HEK293T (cell line): ENCODE data around the gene ZIC5.

Experiments
- CTCF ChIA-PET: fragments of 350-600 bp; formaldehyde crosslinking; extraction: SDS; loops from one replicate; lab custom pipeline; 2021; ENCODE audit warnings: antibody characterized with exemption, inconsistent platforms; lab: Yijun Ruan, JAX
- POLR2A ChIA-PET: fragments of 350-600 bp; formaldehyde crosslinking; extraction: SDS; loops from one replicate; lab custom pipeline; 2020; ENCODE audit warnings: antibody characterized with exemption, inconsistent platforms; lab: Yijun Ruan, JAX
- DNase-seq: peaks from one replicate; pipeline ENCODE4 v3.0.0; 2012; ENCODE audit warnings: mixed read lengths; ENCODE audit errors: extremely low spot score
- ARNT ChIP-seq: fragments of 450-650 bp; IDR thresholded peaks from 2 replicates; pipeline ENCODE4 v1.6.1; 2017; ENCODE audit warnings: mild to moderate bottlenecking
- BHLHE40 ChIP-seq: fragments of 450-650 bp; IDR thresholded peaks from 2 replicates; pipeline ENCODE4 v1.6.1; 2016; ENCODE audit warnings: mild to moderate bottlenecking, moderate library complexity, borderline replicate concordance
- CTBP1 ChIP-seq: fragments of 450-650 bp; IDR thresholded peaks from 2 replicates; pipeline ENCODE4 v1.6.1; 2016; ENCODE audit warnings: borderline replicate concordance
- ELF4 ChIP-seq: fragments of 450-650 bp; IDR thresholded peaks from 2 replicates; pipeline ENCODE4 v1.6.1; 2017; ENCODE audit warnings: antibody characterized with exemption
- FOXA1 ChIP-seq: fragments of 450-650 bp; IDR thresholded peaks from 2 replicates; pipeline ENCODE4 v1.6.1; 2016; ENCODE audit warnings: mild to moderate bottlenecking
- FOXK2 ChIP-seq: fragments of 450-650 bp; IDR thresholded peaks from 2 replicates; pipeline ENCODE4 v1.6.1; 2016; ENCODE audit warnings: mild to moderate bottlenecking
- FOXM1 ChIP-seq: fragments of 450-650 bp; IDR thresholded peaks from 2 replicates; pipeline ENCODE4 v1.6.1; 2017; ENCODE audit warnings: mild to moderate bottlenecking, borderline replicate concordance
- HDGF ChIP-seq: fragments of 450-650 bp; IDR thresholded peaks from 2 replicates; pipeline ENCODE4 v1.6.1; 2017; ENCODE audit warnings: antibody characterized with exemption, borderline replicate concordance
- L3MBTL2 ChIP-seq: fragments of 450-650 bp; conservative IDR thresholded peaks from 2 replicates; pipeline ENCODE4 v1.6.1; 2016; ENCODE audit warnings: mild to moderate bottlenecking
- LEF1 ChIP-seq: fragments of 450-650 bp; IDR thresholded peaks from 2 replicates; pipeline ENCODE4 v1.6.1; 2017; ENCODE audit warnings: mild to moderate bottlenecking, borderline replicate concordance
- NFRKB ChIP-seq: fragments of 450-650 bp; IDR thresholded peaks from 2 replicates; pipeline ENCODE4 v1.6.1; 2016; ENCODE audit warnings: mild to moderate bottlenecking, moderate library complexity
- PKNOX1 ChIP-seq: fragments of 450-650 bp; IDR thresholded peaks from 2 replicates; pipeline ENCODE4 v1.6.1; 2016
- SP1 ChIP-seq: fragments of 450-650 bp; IDR thresholded peaks from 2 replicates; pipeline ENCODE4 v1.6.1; 2017
- SUZ12 ChIP-seq: fragments of 450-650 bp; IDR thresholded peaks from 2 replicates; pipeline ENCODE4 v1.6.1; 2016; ENCODE audit warnings: mild to moderate bottlenecking
- TARDBP ChIP-seq: fragments of 450-650 bp; IDR thresholded peaks from 2 replicates; pipeline ENCODE4 v1.6.1; 2016
- ZNF384 ChIP-seq: fragments of 450-650 bp; IDR thresholded peaks from 2 replicates; pipeline ENCODE4 v1.6.1; 2016

Gene ZIC5

GRCh38 chr13:99995589-99996380 is 24.2 kb upstream of the ZIC5 start:
- ChIA-PET POLR2A (interaction anchor here (0.9 kb wide), 1 partner anchor 12 kb away, joined by 3 read pairs; no protein-coding TSS in a partner anchor), CTCF (no interaction called here)
- TF ChIP-seq FOXM1: no peak
- TF ChIP-seq LEF1: no peak
- TF ChIP-seq ZNF384: no peak
- no peak for TF ChIP-seq SUZ12
- TF ChIP-seq TARDBP: no peak
- TF ChIP-seq SP1: no peak
- no peak for TF ChIP-seq L3MBTL2
- TF ChIP-seq NFRKB: no peak
- no peak for TF ChIP-seq ARNT
- no peak for TF ChIP-seq ELF4
- no peak for DNase-seq

- no peak for DNase-seq
- no peak for TF ChIP-seq SUZ12
- no peak for TF ChIP-seq FOXK2
- TF ChIP-seq FOXM1: no peak
- no peak for TF ChIP-seq BHLHE40
- TF ChIP-seq FOXA1: no peak
- TF ChIP-seq CTBP1: no peak
- no peak for TF ChIP-seq ZNF384
- TF ChIP-seq TARDBP: no peak
- no peak for TF ChIP-seq ELF4
- TF ChIP-seq NFRKB: no peak
- no peak for TF ChIP-seq LEF1
- no peak for TF ChIP-seq ARNT
- TF ChIP-seq HDGF: no peak
- no peak for TF ChIP-seq SP1
- TF ChIP-seq L3MBTL2: no peak
- POLR2A ChIA-PET: no interaction called here
- CTCF ChIA-PET: no interaction called here
These were observed 23.6 kb upstream of the ZIC5 start for GRCh38 chr13:99995104-99995588.

GRCh38 chr13:99994638-99995020 is 23.1 kb upstream of the ZIC5 start:
- TF ChIP-seq ARNT: no peak
- TF ChIP-seq NFRKB: no peak
- no peak for TF ChIP-seq TARDBP
- no peak for TF ChIP-seq HDGF
- TF ChIP-seq SP1: no peak
- TF ChIP-seq PKNOX1: no peak
- no peak for TF ChIP-seq SUZ12
- TF ChIP-seq CTBP1: no peak
- no peak for TF ChIP-seq FOXK2
- no peak for TF ChIP-seq FOXA1
- TF ChIP-seq FOXM1: no peak
- no peak for TF ChIP-seq ZNF384
- TF ChIP-seq L3MBTL2: no peak
- TF ChIP-seq LEF1: no peak
- TF ChIP-seq BHLHE40: no peak
- no peak for DNase-seq
- CTCF ChIA-PET: no interaction called here
- POLR2A ChIA-PET: interaction anchor here (6.2 kb wide), 1 partner anchor 24 kb away, joined by 37 read pairs; the partner anchor contains the start of gene ZIC5

DNA sequence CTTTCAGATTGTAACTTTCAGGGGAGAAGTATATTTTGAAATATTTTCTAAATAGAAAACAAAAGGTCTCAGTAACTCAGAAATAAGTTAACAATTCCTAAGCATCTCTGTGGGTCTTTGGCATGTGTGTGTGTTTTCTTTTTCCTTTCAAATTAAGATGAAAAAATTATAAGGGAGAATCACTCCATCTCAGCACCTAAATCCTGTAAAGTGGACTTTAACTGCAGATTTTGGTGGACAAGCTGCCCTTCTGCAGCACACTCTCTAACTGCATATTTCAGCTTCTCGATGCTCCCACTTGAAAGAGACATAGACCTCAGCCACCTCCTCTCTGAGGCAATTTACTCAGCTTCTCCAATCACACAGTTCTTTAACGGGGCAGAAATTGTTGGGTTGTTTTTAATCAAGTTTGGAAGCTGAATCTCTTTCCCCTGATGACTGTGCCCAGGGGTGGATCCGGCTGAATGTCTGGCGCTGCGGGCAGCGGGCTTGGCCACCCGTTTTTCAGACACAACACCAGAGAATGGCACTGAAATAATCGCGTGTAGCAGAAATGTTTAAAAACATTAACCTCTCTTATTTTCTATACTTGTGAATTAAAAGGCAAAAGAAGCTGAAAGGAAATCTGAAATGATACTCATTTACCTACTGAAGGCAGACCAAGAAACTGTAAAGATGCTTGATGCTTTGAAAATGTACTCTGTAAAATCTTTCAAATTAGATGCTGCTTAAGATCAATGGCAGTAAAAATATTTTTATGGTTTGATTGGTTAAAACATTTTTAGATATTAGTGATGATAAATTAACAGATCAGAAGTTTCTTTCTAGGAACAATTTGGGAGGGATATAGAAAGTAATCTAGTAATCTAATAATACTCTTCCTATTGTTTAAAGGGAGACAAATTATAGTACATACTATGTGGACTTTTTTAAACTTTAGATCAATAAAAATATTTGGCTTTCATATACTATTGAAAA is 22.4 kb upstream of the ZIC5 start:
- DNase-seq: no peak
- ChIA-PET CTCF (no interaction called here), POLR2A (interaction anchor here (1.1 to 6.2 kb wide), 2 partner anchors 13 to 23 kb away, joined by 3 to 37 read pairs; partner anchors contain the start of genes ZIC2 and ZIC5)
- TF ChIP-seq HDGF (no peak), TARDBP (no peak), ELF4 (no peak), NFRKB (no peak), SUZ12 (no peak)

DNA sequence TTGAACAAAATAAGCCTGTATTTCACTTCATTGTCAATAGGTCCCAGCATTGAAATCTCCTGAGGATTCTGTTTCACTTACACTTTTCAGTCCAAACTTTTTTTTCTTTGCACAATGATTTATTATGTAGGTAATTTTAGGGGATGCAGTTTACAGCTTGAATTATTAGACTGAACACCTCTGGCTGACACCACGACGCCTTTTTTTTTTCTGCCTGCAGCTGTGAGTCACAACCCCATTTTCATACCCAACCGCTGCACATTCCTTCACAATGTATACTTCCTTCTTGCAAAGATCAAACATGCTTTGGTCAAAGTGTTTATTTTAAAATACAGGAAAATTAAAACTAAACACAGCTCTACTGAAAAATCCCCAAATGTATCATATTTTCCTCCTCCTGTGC is 21.4 kb upstream of the ZIC5 start:
- TF ChIP-seq SP1 (no peak), BHLHE40 (no peak), CTBP1 (no peak), FOXK2 (no peak), ZNF384 (peak; percentile 90), PKNOX1 (peak; percentile 70)
- POLR2A ChIA-PET: interaction anchor here (1.0 to 6.2 kb wide), 5 partner anchors 9 to 96 kb away, joined by 4 to 37 read pairs (median 10); partner anchors contain the start of genes PCCA, ZIC2 and ZIC5
- no peak for DNase-seq
- CTCF ChIA-PET: interaction anchor here (0.6 kb wide), 1 partner anchor 394 kb away, joined by 3 read pairs; no protein-coding TSS in a partner anchor
